Testis (tissue), 3 donors: Measurements from ENCODE around the gene CDYL. TPM values are rescaled to one million over a fixed set of nuclear protein-coding genes. Genes with fewer than 3 reads are reported as not detected.
A peak's percentile ranks its signal among the peaks of the same experiment; 100 is the strongest.

Experiments used
- DNase-seq: peaks from one replicate; pipeline ENCODE4 v3.0.0-alpha.2; 2019
- H3K27ac ChIP-seq, 2 donors: fragments of 200-600 bp; sonication (generic); one replicate each; pipeline ENCODE4 v1.5.1; 2019
- H3K27me3 ChIP-seq: fragments of 200-600 bp; sonication (generic); one replicate; pipeline ENCODE4 v1.5.1; 2019
- H3K36me3 ChIP-seq: fragments of 200-600 bp; sonication (generic); one replicate; pipeline ENCODE4 v1.5.1; 2017; ENCODE audit warnings: low read depth; ENCODE audit errors: missing control alignments
- H3K4me1 ChIP-seq: fragments of 200-600 bp; sonication (generic); one replicate; pipeline ENCODE4 v1.5.1; 2019
- H3K4me3 ChIP-seq, 2 donors: fragments of 200-600 bp; sonication (generic); one replicate each; pipeline ENCODE4 v1.5.1; 2017 to 2019
- H3K9me3 ChIP-seq: fragments of 200-600 bp; sonication (generic); one replicate; pipeline ENCODE4 v1.5.1; 2017
- CTCF ChIP-seq, 3 experiments: fragments of 450-650 bp in 2 of 3; fragments of 200-600 bp in 1 of 3; sonication (generic) in 1 of 3; IDR thresholded peaks; one replicate each; pipeline ENCODE4 v1.5.1; 2016 to 2019; ENCODE audit warnings: antibody characterized with exemption in 3 of 3, mild to moderate bottlenecking in 2 of 3, moderate library complexity in 1 of 3
- POLR2A ChIP-seq: fragments of 450-650 bp; IDR thresholded peaks from one replicate; pipeline ENCODE4 v1.6.1; 2017; ENCODE audit warnings: antibody characterized with exemption, mild to moderate bottlenecking, moderate library complexity
- WGBS, 2 donors: methylation state at CpG; one replicate each; pipeline ENCODE4 v1.1.5; 2018; 5-methylcytosine and 5-hydroxymethylcytosine counted together
- intact Hi-C: fragments of 100-400 bp; cut with DNase I; formaldehyde crosslinking; loops from one replicate; pipeline ENCODE4 v1.15.1; 2023; ENCODE audit warnings: low total_unique reads
- polyA plus RNA-seq: library from polyadenylated mRNA; stranded (reverse); fragments of 350-450 nt; fragmentation: Illumina TruSeq; extraction: RNeasy Lipid Tissue Mini Kit (QIAGEN cat#74804); gene quantifications from one replicate; pipeline ENCODE4 v1.2.3, GENCODE V29; 2014; ENCODE audit warnings: low read depth, low replicate concordance; ENCODE audit not compliant: insufficient read depth
- total RNA-seq, 2 donors: library from RNA; depleted of rRNA; stranded (reverse); fragments of >200 nt; gene quantifications; one replicate each; pipeline ENCODE4 v1.2.3, GENCODE V29; 2016

Gene CDYL
- total and polyA plus RNA-seq, 3 donors from 2014 or later, result 26.8 to 72.8 (median 46.3) TPM

- TF ChIP-seq CTCF (IDR thresholded peaks at IDR 0.05) (no peak), POLR2A (no peak)
- 37 to 38% methylated on average over 13 to 14 of the region's 14 CpGs for WGBS, 2 donors
- Histone ChIP-seq H3K36me3 (no peaks in the 10 kb centered on the region), H3K27ac (no peak overlapping the region), H3K4me1 (no peaks in the 10 kb centered on the region), H3K27me3 (no peaks in the 10 kb centered on the region), H3K4me3 (no peak overlapping the region), H3K9me3 (no peaks in the 10 kb centered on the region)
- DNase-seq, result peak; percentile 40
- intact Hi-C loops, result no loop called here
Observed at GRCh38 chr6:4973982-4974745, 198.0 kb downstream of the CDYL start.

- Histone ChIP-seq H3K4me3 (no peak overlapping the region), H3K27ac (no peak overlapping the region), H3K9me3 (no peaks in the 10 kb centered on the region), H3K36me3 (no peaks in the 10 kb centered on the region), H3K27me3 (no peaks in the 10 kb centered on the region), H3K4me1 (no peaks in the 10 kb centered on the region)
- no peak for DNase-seq
- intact Hi-C loops, result no loop called here
- TF ChIP-seq CTCF (IDR thresholded peaks at IDR 0.05) (no peak), POLR2A (no peak)
- WGBS, 2 donors, result 84 to 86% methylated on average over 8 of the region's 8 CpGs
Observed at GRCh38 chr6:4974962-4975361, 198.8 kb downstream of the CDYL start.

GRCh38 chr6:4975506-4975905, 199.3 kb downstream of the CDYL start:
- Histone ChIP-seq H3K4me3 (no peak overlapping the region), H3K9me3 (no peaks in the 10 kb centered on the region), H3K27ac (no peak overlapping the region), H3K27me3 (no peaks in the 10 kb centered on the region), H3K4me1 (no peaks in the 10 kb centered on the region), H3K36me3 (no peaks in the 10 kb centered on the region)
- WGBS, 2 donors, result 82 to 87% methylated on average over 3 of the region's 3 CpGs
- intact Hi-C loops, result no loop called here
- DNase-seq, result no peak
- no peak for TF ChIP-seq POLR2A
- no peak for TF ChIP-seq CTCF (IDR thresholded peaks at IDR 0.05)

- no peaks in the 10 kb centered on the region for H3K36me3 ChIP-seq
- intact Hi-C loops, result no loop called here
- no peak for DNase-seq
- no peak overlapping the region for H3K4me3 ChIP-seq
- no peaks in the 10 kb centered on the region for H3K27me3 ChIP-seq
- no peak for TF ChIP-seq CTCF (IDR thresholded peaks at IDR 0.05)
- no peak for TF ChIP-seq POLR2A
- H3K9me3 ChIP-seq, result no peaks in the 10 kb centered on the region
- H3K27ac ChIP-seq, result no peak overlapping the region
- 68 to 80% methylated on average over 5 of the region's 5 CpGs for WGBS, 2 donors
- H3K4me1 ChIP-seq, result no peaks in the 10 kb centered on the region
Observed at GRCh38 chr6:4977468-4977867, 201.3 kb downstream of the CDYL start.

GRCh38 chr6:4979426-4979825, 203.2 kb downstream of the CDYL start:
- Histone ChIP-seq H3K4me3 (no peak overlapping the region), H3K9me3 (no peaks in the 10 kb centered on the region), H3K27me3 (no peaks in the 10 kb centered on the region), H3K4me1 (no peaks in the 10 kb centered on the region), H3K36me3 (no peaks in the 10 kb centered on the region), H3K27ac (no peak overlapping the region)
- no peak for DNase-seq
- TF ChIP-seq CTCF (IDR thresholded peaks at IDR 0.05), result no peak
- TF ChIP-seq POLR2A, result no peak
- intact Hi-C loops, result no loop called here
- 63 to 65% methylated on average over 3 of the region's 3 CpGs for WGBS, 2 donors
